Measurements from ENCODE around the gene EED. TPM values are rescaled to one million over a fixed set of nuclear protein-coding genes. Genes with fewer than 3 reads are reported as not detected.

EED gene
- total RNA-seq, 2 donors from 2014 or later = 78.2 to 89.2 TPM

- Mint-ChIP-seq H3K27me3 (no peaks in the 10 kb centered on the region), H3K27ac (peak overlapping the region; percentile 34), H3K4me3 (no peak overlapping the region), H3K36me3 (ENCODE audit: low read depth) (peaks cover 33% of the 10 kb centered on the region), H3K4me1 (peaks cover 37% of the 10 kb centered on the region), H3K9me3 (no peaks in the 10 kb centered on the region)
- no peak for ATAC-seq (replicated peaks)
Measured at GRCh38 chr11:86249307-86250098, 5.0 kb downstream of the EED start.

DNA sequence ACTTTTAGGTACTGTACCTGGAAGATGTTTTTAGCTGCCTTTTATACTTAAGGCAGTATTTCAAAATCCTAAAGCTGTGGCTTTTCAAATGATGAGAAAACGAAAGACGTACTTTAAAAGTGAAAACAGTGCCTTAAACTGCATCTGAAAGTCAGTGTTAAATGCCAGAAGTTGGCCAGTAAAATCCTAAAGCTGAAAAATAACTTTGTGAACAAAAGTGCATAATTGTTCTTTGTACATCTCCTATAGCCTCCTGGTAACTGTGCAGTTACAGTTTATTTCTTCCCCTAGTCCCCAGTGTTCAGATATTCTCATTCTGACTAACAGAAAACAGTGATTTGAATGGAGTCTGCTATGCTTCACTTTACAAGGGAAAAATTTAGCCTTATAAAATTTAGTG lies 6.8 kb downstream of the EED start:
- Mint-ChIP-seq H3K27ac (peak overlapping the region; percentile 67), H3K9me3 (no peaks in the 10 kb centered on the region), H3K4me1 (peaks cover 37% of the 10 kb centered on the region), H3K36me3 (ENCODE audit: low read depth) (peaks cover 51% of the 10 kb centered on the region), H3K4me3 (peak overlapping the region; percentile 71), H3K27me3 (no peaks in the 10 kb centered on the region)
- peak; percentile 71 for ATAC-seq (replicated peaks)

- Mint-ChIP-seq H3K4me1 (peaks cover 16% of the 10 kb centered on the region), H3K36me3 (ENCODE audit: low read depth) (peaks cover 94% of the 10 kb centered on the region), H3K9me3 (no peaks in the 10 kb centered on the region), H3K4me3 (peak overlapping the region; percentile 14), H3K27me3 (no peaks in the 10 kb centered on the region), H3K27ac (peak overlapping the region; percentile 25)
- peak; percentile 64 for ATAC-seq (replicated peaks)
Measured at GRCh38 chr11:86255896-86256295, 11.3 kb downstream of the EED start.

- Mint-ChIP-seq H3K27me3 (no peaks in the 10 kb centered on the region), H3K27ac (peak overlapping the region; percentile 17), H3K4me1 (peaks cover 11% of the 10 kb centered on the region), H3K36me3 (ENCODE audit: low read depth) (peaks cover 94% of the 10 kb centered on the region), H3K4me3 (peak overlapping the region; percentile 15), H3K9me3 (no peaks in the 10 kb centered on the region)
- peak; percentile 52 for ATAC-seq (replicated peaks)
Measured at GRCh38 chr11:86256608-86257007, 12.1 kb downstream of the EED start.

DNA sequence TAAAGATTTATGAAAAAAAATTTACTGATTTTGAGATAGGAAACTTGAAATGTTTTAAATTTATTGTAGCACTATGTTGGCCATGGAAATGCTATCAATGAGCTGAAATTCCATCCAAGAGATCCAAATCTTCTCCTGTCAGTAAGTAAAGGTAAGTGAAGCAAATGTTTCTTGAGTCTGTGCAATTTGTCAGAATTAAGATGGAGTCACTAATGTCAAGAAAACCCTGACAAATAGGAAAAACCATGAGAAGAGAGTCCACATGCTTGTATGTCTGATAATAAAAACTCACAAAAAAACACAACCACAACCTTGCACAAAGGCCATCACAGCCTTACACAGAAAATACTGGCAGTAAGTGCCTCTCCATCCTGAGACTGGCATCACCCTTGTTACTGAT lies 12.9 kb downstream of the EED start:
- H3K4me3 Mint-ChIP-seq = no peak overlapping the region
- H3K4me1 Mint-ChIP-seq = peaks cover 4% of the 10 kb centered on the region
- no peaks in the 10 kb centered on the region for H3K9me3 Mint-ChIP-seq
- no peaks in the 10 kb centered on the region for H3K27me3 Mint-ChIP-seq
- H3K27ac Mint-ChIP-seq = no peak overlapping the region
- H3K36me3 Mint-ChIP-seq (ENCODE audit: low read depth) = peaks cover 94% of the 10 kb centered on the region
- no peak for ATAC-seq (replicated peaks)

DNA sequence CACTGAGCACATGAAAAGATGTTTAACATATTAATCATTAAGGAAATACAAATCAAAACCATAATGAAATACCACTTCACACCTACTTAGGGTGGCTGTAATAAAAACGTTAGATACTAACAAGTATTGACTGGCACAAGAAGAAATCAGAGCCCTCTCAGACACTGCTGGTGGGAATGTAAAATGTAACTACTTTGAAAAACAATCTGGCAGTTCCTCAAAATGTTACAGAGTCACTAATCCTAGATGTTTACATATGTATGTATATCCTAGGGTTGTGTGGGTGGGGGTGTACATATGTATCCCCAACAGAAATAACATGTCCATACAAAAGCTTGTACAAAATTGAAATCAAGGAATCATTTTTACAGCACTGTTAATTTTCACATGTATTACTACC lies 15.2 kb downstream of the EED start:
- peaks cover 98% of the 10 kb centered on the region for H3K36me3 Mint-ChIP-seq (ENCODE audit: low read depth)
- no peaks in the 10 kb centered on the region for H3K27me3 Mint-ChIP-seq
- H3K4me3 Mint-ChIP-seq = no peak overlapping the region
- H3K27ac Mint-ChIP-seq = no peak overlapping the region
- no peaks in the 10 kb centered on the region for H3K9me3 Mint-ChIP-seq
- H3K4me1 Mint-ChIP-seq = peaks cover 8% of the 10 kb centered on the region
- ATAC-seq (replicated peaks) = no peak

GRCh38 chr11:86261328-86261727 lies 16.8 kb downstream of the EED start:
- Mint-ChIP-seq H3K36me3 (ENCODE audit: low read depth) (peaks cover 98% of the 10 kb centered on the region), H3K9me3 (no peaks in the 10 kb centered on the region), H3K27me3 (no peaks in the 10 kb centered on the region), H3K4me1 (peaks cover 12% of the 10 kb centered on the region), H3K4me3 (no peak overlapping the region), H3K27ac (no peak overlapping the region)
- ATAC-seq (replicated peaks) = no peak

GRCh38 chr11:86262387-86262786 lies 17.8 kb downstream of the EED start:
- H3K27ac Mint-ChIP-seq = peak overlapping the region; percentile 51
- H3K4me3 Mint-ChIP-seq = no peak overlapping the region
- no peak for ATAC-seq (replicated peaks)
- H3K9me3 Mint-ChIP-seq = no peaks in the 10 kb centered on the region
- no peaks in the 10 kb centered on the region for H3K27me3 Mint-ChIP-seq
- H3K36me3 Mint-ChIP-seq (ENCODE audit: low read depth) = peaks cover 98% of the 10 kb centered on the region
- peaks cover 12% of the 10 kb centered on the region for H3K4me1 Mint-ChIP-seq

DNA sequence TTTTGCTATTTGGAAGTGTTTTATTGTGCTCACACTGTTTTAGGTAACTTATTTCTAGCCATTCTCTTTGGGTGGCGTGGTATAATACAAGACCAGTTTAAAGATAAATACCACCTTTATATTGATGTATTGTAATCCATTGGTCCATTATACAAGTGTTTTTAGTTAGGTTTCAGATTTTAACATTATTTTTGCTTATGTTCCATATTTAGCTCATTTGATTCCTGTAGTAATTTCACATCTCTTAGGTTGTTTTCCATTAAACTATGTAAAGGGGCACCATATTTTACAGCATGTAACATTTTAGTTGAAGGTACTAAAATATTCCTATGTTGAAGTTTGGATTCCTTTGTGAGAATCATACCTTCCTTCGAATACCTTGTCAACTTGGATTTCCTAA lies 20.1 kb downstream of the EED start:
- Mint-ChIP-seq H3K4me3 (no peak overlapping the region), H3K27ac (peak overlapping the region; percentile 41), H3K27me3 (no peaks in the 10 kb centered on the region), H3K36me3 (ENCODE audit: low read depth) (peaks cover 98% of the 10 kb centered on the region), H3K9me3 (no peaks in the 10 kb centered on the region), H3K4me1 (peaks cover 12% of the 10 kb centered on the region)
- ATAC-seq (replicated peaks) = no peak

- no peak for ATAC-seq (replicated peaks)
- no peak overlapping the region for H3K4me3 Mint-ChIP-seq
- H3K27me3 Mint-ChIP-seq = no peaks in the 10 kb centered on the region
- H3K4me1 Mint-ChIP-seq = peaks cover 12% of the 10 kb centered on the region
- H3K36me3 Mint-ChIP-seq (ENCODE audit: low read depth) = peaks cover 98% of the 10 kb centered on the region
- no peak overlapping the region for H3K27ac Mint-ChIP-seq
- H3K9me3 Mint-ChIP-seq = no peaks in the 10 kb centered on the region
Measured at GRCh38 chr11:86265194-86265593, 20.6 kb downstream of the EED start.

DNA sequence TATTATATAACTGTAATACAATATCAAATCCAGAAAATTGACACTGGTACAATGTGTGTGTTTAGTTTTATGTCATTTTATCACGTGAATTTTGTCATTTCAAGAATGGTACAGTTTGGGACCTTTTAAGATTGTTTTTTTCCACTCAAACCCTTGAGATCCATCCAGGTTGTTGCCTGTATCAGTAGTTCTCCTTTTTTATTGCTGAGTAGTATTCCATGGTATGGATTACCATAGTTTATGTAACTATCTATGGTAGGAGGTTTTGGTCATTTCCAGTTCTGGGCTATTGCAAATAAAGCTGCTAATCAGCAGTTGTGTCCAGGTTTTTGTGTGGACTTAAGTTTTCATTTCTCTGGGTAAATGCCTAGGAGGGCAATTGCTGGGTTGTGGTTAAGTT lies 25.1 kb downstream of the EED start:
- Mint-ChIP-seq H3K36me3 (ENCODE audit: low read depth) (peaks cover 100% of the 10 kb centered on the region), H3K27me3 (no peaks in the 10 kb centered on the region), H3K4me1 (peaks cover 10% of the 10 kb centered on the region), H3K4me3 (no peak overlapping the region), H3K9me3 (no peaks in the 10 kb centered on the region), H3K27ac (no peak overlapping the region)
- ATAC-seq (replicated peaks) = no peak

DNA sequence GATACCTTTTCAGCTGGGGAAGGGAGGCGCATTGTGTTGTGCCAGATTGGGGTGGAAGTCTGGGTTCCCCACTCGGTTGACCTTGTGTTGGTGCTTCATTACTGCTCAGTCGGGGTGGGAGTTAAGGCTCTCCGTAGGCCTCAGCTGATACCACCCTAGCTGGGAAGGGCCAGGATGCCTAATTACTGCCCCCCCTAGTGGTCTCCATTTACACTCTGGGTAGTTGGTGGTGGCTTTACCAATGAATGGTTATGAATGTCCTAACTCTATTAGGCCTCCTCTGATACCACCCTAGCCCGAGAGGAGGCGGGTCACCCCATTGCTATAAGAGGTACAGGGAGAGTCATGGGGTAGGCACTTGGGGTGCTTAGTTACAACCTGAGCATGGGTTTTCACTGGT lies 29.9 kb downstream of the EED start:
- Mint-ChIP-seq H3K9me3 (no peaks in the 10 kb centered on the region), H3K4me3 (no peak overlapping the region), H3K36me3 (ENCODE audit: low read depth) (peaks cover 100% of the 10 kb centered on the region), H3K27ac (no peak overlapping the region), H3K4me1 (peaks cover 16% of the 10 kb centered on the region), H3K27me3 (no peaks in the 10 kb centered on the region)
- ATAC-seq (replicated peaks) = no peak

GRCh38 chr11:86274999-86275398 lies 30.4 kb downstream of the EED start:
- peaks cover 100% of the 10 kb centered on the region for H3K36me3 Mint-ChIP-seq (ENCODE audit: low read depth)
- no peaks in the 10 kb centered on the region for H3K9me3 Mint-ChIP-seq
- no peaks in the 10 kb centered on the region for H3K27me3 Mint-ChIP-seq
- H3K27ac Mint-ChIP-seq = no peak overlapping the region
- H3K4me3 Mint-ChIP-seq = no peak overlapping the region
- peaks cover 16% of the 10 kb centered on the region for H3K4me1 Mint-ChIP-seq
- no peak for ATAC-seq (replicated peaks)

DNA sequence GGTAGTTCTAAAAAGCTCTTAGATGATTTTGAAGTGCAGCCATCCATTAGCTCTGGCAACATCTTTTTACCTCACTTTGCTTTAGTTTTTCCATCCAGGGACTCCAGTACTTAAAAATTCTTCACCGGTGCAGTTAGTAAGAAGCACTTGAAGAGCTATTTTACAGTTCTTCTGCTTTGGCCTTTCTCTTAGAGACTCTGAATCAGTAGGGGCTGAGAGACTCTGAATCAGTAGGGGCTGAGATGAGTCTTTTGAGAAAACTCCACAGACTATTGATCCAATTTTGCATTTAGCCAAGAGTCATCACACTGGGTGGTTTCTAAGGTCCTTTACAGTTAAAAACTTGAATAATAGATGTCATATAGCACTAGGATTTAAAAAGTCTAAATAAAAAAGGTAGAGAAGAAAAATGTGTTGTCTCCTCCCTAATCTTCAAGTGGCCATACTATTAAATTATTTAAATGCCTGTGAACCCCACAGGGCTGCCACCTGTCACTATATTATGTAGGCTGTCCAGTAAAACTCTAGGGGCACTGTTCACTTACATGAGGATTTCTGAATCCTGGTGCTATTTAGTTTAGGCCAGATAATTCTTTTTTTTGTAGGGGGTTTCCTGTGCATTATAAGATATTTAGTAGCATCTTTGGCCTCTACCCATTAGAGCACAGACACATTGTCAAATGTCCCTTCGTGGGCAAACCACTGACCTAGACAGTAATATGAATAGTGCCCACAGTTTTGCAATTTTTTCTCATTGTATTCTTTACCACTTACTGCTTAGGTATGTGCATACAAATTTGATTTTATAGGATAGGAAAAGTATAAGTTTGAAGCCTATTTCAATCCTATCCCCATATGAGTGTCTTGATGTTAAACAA lies 31.2 kb downstream of the EED start:
- peaks cover 16% of the 10 kb centered on the region for H3K4me1 Mint-ChIP-seq

DNA sequence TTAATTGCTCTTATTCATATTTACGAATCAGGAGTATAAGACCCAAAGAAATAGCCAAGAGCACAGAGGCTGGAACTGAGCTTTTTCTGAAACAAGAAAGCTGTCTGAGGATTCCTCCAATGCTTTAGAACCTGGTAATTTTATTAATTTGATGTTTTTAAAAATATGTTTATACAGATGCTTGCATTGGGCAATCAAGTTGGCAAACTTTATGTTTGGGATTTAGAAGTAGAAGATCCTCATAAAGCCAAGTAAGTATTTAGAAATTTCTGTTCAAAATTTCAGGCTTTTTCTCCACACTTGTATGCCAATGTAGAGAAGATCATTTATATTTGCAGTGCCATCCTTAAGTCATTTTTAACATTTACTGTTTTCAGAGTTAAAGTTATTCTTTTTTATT lies 33.2 kb downstream of the EED start:
- ATAC-seq (replicated peaks) = no peak
- Mint-ChIP-seq H3K4me3 (no peak overlapping the region), H3K9me3 (no peaks in the 10 kb centered on the region), H3K36me3 (ENCODE audit: low read depth) (peaks cover 98% of the 10 kb centered on the region), H3K27me3 (no peaks in the 10 kb centered on the region), H3K4me1 (peaks cover 31% of the 10 kb centered on the region), H3K27ac (no peak overlapping the region)

More for the DNA sequence above, 31.2 kb downstream of the EED start:
- H3K27me3 Mint-ChIP-seq = no peaks in the 10 kb centered on the region
- H3K27ac Mint-ChIP-seq = peak overlapping the region; percentile 49
- H3K36me3 Mint-ChIP-seq (ENCODE audit: low read depth) = peaks cover 100% of the 10 kb centered on the region
- no peak overlapping the region for H3K4me3 Mint-ChIP-seq
- H3K9me3 Mint-ChIP-seq = no peaks in the 10 kb centered on the region
- peak; percentile 57 for ATAC-seq (replicated peaks)

All from activated T-helper 17 cell treated with anti-CD3 and anti-CD28 coated beads, Interleukin-2, amount 50 U/mL, for 72 hours (primary cell).